ENCODE data around the gene RFESD.

Gene RFESD

DNA sequence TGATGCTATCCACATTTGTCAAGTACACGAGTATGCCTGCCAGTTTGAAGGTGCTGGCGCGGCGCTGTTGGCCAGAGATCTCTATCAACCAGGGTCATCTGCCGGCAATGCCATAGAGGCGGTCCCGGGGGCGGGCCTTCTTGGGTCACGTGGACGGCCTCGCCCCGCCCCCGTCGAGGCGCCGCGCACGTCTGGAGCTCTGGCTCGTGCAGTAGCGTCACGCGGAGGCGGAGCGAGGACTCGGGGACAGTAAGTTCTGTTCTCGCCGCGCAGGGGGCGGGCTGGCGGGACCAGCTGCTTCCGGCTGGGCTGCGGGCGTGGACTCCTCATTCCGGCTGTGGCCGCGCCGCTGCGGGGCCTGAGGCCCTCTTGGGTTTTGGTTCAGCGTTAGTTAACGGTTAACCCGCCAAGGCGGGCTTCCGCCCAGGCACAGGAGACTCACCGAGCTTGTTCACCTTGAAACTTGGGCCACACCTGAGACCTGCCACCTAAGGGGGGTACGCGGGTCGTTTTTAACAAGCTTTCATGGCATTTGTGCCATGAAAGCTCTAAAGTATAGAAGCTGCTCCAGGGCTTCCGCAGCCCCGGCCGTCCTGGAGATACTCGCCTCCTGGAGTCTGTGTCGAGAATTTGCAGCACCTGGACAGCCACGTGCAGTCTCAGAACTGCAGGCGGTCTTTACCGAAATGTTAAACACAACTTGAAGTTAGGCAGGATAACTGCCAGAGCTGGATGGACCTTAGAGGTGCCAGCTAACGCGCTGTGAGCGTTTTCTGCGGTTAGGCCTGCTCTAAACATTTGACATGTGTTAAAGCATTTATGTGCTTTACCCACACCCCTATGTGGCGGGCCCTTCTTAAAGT is at the start of gene RFESD:
Gene RFESD (plus strand): TSS at position 209 of the 863 bp plus-strand sequence. CDS start 5,495 bp downstream, outside the sequence.
- peak; percentile 93 for DNase-seq

DNA sequence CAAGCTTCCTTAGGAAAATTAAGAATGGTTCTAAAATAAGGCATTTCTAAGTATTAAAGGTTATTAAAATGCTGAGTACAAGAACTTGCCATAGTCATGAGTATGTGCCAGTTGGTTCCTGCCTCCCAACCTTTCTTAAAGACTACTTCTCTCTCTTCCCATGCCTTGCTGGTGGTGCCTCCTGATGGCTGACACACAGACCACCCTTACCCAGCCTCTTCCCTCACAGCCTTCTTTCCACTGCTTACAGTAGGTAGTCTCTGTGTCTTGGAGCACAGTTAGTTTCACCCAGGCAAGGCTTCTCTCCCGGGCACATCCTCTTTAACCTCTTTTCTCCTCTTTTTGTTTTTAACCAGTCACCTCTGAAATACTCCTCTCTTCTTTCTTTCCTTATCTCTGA is 47.3 kb upstream of the RFESD start:
- no peak for DNase-seq

DNA sequence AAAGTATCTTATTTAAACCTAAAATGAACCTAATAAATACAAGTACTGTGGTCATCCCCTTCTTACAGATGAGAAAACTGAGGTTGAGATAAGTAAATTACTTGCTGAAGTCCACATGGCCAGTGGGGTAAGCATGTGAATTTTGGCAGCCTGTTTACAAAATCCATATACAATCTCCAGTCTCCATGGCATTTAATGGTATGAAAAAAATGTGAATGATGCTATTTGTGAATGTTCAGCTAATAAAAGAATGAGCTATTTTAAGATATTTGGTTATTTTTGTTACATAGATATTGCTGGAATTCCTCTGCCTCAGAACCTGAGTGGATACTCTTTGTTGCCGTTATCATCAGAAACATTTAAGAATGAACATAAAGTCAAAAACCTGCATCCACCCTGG is 46.0 kb upstream of the RFESD start:
- no peak for DNase-seq

DNA sequence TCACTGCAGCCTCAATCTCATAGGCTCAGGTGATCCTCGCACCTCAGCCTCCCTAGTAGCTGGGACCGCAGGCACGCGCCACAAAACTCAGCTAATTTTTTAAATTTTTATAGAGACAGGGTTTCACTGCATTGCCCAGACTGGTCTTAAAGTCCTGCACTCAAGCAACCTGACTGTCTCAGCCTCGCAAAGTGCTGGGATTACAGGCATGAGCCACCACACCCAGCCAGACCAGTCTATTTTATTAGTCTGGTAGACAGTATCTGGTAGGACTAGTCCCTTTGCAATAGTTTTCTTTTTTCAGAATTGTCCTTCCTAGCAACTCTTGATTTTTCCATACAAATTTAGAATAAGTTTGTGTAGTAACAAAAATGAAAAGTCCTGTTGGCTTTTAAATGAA is 40.8 kb upstream of the RFESD start:
- no peak for DNase-seq

DNA sequence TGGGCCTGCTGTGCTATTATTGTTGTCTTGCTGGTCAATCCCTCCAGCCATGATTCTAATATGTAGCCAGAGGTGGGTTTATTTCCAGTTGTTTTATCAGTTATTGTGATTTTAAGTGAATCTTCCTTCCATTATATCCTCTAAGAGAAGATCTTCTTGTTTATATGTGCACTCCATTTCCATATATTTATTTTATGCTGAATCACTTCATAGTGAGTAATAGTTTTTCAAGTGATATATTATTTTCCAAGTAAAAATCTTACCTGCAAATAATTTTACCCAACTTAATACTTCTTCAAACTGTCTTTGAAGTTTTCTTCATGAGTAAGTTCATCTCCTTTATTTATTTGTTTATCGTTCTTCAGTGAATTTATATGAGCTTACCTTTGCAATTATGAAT is 40.2 kb upstream of the RFESD start:
- DNase-seq = no peak

DNA sequence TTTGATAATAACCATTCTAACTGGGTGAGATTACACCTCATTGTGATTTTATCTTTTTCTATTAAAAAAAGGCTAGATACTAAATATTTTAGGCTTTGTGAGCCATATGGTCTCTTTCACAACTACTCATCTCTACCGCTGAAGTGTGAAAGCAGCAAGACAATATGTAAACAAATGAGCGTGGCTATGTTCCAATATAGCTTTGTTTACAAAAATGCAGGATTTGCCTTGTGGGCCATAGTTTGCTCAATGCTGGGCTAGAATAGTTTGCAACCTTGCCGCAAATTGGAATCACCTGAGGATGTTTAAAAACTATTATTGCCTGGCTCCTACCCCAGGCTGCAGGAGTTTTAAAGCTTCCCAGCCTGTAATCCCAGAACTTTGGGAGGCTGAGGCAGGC is 36.9 kb upstream of the RFESD start:
- DNase-seq = no peak

DNA sequence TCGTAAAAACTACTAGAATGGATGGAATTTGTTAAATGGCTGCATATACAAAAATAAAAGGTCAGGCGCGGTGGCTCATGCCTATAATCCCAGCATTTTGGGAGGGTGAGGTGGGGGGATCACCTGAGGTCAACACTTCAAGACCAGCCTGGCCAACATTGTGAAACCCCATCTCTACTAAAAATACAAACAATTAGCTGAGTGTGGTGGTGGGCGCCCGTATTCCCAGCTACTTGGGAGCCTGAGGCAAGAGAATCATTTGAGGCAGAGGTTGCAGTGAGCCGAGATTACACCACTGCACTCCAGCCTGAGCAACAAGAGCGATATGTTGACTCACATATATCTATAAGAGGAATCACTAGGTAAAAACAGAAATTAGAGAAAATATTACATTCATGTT is 36.0 kb upstream of the RFESD start:
- DNase-seq = no peak

DNA sequence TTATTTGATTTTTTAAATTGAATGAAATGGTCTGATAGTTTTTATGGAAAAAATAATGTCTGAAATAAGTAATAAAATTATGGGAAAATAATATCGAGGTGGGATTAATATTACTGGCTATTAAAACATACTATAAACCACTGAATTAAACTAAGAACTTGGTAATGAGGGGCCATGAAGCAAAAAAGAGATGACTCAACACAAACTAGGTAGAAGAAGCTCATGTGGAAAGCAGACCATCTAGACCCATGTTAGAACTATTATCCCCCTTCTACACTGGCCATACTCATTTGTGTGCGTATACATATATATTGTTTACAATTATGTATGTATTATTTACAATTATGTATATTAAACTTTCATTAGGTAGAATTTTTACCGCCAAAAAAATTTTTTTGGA is 35.2 kb upstream of the RFESD start:
- no peak for DNase-seq

DNA sequence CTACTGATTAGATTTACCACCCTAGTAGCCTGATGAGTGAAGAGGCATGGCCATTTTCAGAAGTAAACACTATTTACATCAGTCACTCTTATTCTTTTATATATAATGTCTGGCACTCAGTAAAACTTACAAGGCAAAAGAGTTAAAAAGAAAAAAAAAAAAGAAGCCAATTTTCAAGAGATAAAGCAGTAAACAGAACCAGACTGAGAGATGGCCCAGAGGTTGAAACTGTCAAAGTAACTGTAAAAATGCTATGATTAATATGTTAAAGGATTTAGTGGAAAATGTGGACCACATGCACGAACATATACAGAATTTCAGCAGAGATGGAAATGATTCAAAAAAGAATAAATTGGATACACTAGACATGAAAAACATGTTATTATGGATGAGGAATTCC is 33.1 kb upstream of the RFESD start:
- DNase-seq = no peak

DNA sequence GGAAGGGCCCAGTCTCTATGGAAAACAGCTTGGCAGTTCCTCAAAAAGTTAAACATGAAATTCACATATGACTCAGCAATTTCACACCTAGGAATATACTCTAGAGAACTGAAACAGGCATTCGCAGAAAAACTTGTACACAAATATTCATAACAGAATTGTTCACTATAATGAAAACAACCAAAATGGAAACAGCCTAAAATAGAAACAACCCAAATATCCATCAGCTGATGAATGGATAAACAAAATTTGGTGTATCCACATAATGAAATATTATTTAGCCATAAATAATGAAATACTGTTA is 31.5 kb upstream of the RFESD start:
- DNase-seq = no peak

DNA sequence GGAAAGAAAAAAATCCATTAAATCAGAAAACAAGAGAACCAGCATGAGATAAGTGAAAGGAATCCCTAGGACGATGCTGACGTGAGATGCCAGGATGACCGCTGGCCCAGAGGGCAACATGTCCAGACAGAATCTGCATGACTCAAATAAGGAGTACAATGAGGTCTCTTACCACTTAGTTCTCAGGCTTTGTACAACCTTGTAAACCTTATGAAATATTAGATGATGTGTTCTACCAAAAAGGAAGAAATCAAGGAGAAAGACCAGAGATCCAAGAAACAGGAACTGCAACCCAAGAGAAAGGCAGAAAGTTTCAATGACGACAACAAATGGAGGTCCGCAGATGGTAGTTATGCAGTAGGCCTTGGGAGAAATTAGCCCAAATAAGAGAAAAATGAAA is 29.5 kb upstream of the RFESD start:
- no peak for DNase-seq

DNA sequence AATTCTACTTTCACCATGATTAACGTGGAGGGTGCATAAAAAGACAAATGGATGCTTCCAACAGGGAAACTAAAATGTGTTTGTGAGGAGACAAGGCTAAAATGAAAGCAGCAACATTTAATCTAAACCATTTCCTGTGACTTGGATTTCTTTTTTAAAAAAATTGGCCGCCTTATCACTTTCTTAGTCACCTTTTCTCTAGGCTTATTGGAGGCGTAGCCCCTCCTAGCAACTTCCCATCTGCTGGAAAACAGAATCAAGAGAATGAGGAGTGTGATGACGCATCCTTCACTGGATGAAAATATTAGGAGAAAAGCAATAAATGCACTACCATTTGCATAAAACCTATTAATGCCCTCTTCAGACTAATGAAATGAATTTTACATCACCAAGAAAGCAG is 27.5 kb upstream of the RFESD start:
- no peak for DNase-seq

DNA sequence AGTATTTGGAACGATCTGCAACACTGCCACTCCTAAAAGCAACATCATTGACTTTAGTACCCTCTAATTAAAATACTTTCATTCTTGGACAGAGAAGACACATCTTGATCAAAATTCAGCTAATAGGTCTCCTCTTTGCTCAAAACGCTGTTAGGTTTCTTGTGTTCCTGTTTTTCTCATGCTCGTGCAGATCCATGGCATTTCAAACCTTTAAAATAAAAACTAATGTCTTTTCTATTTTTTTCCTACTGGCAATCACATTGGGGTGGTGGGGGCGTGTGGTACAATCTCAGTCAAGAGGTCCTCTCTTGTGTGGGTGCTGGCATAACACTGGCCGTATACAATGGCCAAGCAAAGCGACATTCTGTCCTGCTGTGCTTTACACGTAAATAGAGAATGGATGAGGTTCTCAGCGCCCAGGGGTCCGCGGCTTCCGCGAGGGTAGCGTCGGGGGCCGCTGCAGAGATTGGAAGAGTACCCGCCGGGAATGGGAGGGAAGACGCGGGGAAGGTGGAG is 27.0 kb upstream of the RFESD start:
- DNase-seq = no peak

DNA sequence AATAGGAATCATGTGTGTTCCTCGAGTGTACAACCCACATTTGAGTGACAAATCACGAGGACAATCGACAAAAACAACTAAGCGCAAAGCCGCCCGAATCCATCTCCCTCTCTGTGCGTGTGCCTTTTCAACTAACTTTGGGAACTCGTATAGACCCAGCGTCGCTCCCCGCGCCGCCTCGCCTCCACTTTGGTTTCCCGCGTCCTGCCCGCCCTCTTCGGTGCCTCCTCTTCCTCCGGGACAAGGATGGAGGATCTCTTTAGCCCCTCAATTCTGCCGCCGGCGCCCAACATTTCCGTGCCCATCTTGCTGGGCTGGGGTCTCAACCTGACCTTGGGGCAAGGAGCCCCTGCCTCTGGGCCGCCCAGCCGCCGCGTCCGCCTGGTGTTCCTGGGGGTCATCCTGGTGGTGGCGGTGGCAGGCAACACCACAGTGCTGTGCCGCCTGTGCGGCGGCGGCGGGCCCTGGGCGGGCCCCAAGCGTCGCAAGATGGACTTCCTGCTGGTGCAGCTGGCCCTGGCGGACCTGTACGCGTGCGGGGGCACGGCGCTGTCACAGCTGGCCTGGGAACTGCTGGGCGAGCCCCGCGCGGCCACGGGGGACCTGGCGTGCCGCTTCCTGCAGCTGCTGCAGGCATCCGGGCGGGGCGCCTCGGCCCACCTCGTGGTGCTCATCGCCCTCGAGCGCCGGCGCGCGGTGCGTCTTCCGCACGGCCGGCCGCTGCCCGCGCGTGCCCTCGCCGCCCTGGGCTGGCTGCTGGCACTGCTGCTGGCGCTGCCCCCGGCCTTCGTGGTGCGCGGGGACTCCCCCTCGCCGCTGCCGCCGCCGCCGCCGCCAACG is 26.3 kb upstream of the RFESD start, which contains the start of gene GPR150:
Gene GPR150 (plus strand): TSS at position 58 of the 840 bp plus-strand sequence. CDS start 189 bp downstream, at position 247.
- DNase-seq = peak; percentile 15

DNA sequence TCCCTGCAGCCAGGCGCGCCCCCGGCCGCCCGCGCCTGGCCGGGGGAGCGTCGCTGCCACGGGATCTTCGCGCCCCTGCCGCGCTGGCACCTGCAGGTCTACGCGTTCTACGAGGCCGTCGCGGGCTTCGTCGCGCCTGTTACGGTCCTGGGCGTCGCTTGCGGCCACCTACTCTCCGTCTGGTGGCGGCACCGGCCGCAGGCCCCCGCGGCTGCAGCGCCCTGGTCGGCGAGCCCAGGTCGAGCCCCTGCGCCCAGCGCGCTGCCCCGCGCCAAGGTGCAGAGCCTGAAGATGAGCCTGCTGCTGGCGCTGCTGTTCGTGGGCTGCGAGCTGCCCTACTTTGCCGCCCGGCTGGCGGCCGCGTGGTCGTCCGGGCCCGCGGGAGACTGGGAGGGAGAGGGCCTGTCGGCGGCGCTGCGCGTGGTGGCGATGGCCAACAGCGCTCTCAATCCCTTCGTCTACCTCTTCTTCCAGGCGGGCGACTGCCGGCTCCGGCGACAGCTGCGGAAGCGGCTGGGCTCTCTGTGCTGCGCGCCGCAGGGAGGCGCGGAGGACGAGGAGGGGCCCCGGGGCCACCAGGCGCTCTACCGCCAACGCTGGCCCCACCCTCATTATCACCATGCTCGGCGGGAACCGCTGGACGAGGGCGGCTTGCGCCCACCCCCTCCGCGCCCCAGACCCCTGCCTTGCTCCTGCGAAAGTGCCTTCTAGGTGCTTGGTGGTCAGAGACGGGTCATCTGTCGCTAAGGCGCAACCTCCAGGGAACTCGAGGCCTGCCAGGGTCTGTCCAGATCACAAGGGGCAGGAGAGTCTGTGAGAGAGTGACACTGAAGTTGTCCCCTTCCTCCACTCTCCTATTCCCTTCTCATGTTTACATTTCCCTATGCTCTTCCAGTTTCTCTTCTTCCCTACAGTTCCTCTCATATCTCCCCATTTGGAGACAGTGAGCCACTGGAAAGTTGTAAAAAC is 25.4 kb upstream of the RFESD start:
- peak; percentile 39 for DNase-seq

DNA sequence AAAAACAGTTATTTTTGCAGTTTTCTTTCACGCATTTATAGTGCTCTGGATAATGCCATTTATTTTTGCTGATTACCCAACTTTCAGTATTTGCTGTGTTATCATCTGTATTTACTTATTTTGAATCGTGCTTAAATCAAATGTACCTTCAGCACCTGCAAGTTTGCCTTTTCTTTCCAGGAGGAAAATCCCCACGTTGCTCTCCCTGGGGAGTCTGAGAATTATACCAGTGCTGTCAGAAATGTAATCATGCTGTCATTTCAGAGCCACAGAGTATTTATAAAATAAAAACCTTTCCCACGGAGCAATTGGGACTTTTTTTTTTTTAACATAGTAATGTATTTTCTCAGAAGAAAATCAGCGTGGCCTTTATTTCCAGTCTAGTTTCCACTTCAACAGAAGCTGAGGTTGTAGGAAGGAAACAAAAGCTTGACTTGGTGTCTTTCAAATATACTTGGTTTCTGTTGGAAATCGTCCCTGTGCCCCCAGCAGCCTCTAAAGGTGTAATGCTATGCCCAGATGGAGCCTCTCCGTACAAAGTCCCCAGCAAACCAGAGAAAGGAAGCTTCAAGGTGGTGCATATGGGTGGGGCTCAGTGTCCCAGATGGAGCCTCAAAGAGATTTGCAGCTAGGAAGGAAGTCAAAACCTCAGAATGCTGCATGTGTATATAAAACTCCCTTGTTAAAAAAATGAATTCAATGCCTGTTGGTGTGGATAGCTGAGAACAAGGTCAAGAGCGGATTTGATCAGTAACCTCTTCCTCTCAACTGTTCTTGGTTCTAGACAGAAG is 24.5 kb upstream of the RFESD start:
- DNase-seq = no peak

DNA sequence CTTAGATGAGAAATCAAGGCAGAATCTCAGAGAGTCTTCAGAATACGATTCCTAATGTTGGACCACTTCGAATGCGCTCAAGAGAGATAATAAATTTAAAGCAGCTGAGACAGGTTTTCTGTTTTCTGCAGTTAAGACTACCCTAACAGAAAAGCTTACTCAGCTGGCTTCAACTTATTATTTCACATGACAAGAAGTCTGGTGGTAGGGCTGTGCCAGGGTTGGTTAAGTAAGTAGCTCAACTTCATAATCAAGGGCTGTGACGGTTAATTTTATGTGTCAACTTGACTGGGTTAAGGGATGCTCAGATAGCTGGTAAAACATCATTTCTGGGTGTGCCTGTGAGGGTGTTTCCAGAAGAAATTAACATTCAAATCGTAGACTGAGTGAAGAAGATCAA is 22.9 kb upstream of the RFESD start:
- DNase-seq = no peak

DNA sequence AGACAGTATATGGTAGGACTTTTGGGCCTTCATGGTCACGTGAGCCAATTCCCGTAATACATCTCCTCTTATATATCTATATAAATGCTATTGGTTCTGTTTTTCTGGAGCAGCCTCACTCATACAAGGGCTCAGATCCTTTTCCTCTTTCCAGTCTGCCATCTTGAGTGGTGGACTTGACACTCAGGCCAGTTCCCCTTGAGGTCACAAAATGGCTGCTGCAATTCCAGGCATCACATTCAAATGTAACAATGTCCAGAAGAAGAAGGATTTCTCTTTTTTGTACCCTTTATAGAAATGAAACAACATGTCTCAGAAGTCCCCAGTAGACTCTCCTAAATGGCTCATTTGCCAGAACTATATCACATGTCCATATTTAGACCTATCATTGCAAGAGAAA is 22.2 kb upstream of the RFESD start:
- DNase-seq = no peak

DNA sequence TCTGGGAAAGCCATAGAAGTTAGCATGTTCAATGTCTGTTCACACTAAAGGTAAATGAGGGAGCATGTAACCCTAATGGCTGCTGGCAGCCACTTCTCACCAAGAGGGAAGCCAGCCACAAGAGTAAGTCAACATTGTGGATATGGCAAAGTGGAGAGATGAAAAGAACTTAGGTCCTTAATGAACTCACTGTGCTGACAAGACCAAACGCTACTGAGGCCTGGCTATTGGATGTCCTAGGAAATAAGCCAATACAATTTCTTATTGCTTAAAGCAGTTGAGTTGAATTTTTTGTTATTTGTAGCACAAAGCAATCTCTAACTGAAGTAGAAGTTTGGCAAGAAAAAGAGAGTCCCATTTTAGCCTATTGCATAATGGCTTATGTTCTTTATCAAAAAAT is 19.9 kb upstream of the RFESD start:
- no peak for DNase-seq

DNA sequence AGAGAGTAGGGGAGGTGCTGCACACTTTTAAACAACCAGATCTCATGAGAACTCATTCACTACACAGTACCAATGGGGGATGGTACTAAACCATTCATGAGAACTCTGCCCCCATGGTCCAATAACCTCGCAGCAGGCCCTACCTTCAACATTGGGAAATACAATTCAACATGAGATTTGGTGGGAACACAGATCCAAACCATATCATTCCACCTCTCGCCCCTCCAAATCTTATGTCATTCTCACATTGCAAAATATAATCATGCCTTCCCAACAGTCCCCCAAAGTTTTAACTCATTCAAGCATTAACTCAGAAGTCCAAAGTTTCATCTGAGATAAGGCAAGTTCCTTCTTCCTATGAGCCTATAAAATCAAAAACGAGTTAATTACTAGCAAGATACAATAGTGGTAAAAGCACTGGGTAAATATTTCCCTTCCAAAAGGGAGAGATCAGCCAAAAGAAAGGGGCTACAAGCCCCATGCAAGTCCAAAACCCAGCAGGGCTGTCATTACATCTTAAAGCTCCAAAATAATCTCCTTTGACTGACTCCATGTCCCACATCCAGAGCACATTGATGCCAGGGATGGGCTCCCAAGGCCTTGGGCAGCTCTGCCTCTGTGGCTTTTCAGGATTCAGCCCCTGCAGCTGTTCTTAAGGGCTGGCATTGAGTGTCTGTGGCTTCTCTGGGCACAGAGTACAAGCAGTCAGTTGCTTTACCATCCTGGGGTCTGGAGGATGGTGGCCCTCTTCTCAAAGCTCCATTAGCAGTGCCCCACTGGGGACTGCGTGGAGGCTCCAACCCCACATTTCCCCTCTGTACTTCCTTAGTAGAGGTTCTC is 18.4 kb upstream of the RFESD start:
- no peak for DNase-seq

DNA sequence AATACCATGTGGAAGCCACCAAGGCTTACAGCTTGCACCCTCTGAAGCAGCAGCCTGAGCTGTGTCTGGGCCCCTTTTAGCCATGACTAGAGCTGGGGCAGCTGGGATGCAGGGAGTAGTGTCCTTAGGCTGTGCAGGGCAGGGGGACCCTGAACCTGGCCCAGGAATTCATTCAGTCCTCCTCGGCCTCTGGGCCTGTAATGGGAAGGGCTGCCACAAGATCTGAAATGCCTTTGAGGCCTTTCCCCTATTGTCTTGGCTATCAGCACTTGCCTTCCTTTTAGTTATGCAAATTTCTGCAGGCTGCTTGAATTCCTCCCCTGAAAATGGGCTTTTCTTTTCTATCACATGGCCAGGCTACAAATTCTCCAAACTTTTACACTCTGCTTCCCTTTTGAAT is 17.6 kb upstream of the RFESD start:
- DNase-seq = no peak

All from NCI-H510A (cell line).